ENCODE measurements around the gene WDR27.

- TF ChIP-seq, protein P1, sequence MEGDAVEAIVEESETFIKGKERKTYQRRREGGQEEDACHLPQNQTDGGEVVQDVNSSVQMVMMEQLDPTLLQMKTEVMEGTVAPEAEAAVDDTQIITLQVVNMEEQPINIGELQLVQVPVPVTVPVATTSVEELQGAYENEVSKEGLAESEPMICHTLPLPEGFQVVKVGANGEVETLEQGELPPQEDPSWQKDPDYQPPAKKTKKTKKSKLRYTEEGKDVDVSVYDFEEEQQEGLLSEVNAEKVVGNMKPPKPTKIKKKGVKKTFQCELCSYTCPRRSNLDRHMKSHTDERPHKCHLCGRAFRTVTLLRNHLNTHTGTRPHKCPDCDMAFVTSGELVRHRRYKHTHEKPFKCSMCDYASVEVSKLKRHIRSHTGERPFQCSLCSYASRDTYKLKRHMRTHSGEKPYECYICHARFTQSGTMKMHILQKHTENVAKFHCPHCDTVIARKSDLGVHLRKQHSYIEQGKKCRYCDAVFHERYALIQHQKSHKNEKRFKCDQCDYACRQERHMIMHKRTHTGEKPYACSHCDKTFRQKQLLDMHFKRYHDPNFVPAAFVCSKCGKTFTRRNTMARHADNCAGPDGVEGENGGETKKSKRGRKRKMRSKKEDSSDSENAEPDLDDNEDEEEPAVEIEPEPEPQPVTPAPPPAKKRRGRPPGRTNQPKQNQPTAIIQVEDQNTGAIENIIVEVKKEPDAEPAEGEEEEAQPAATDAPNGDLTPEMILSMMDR (IDR thresholded peaks at IDR 0.05; ENCODE audit: borderline replicate concordance, extremely low read depth, low read length, poor library complexity, severe bottlenecking) = no peak
- no peak for TF ChIP-seq EZH2 (IDR thresholded peaks at IDR 0.05; ENCODE audit: borderline replicate concordance, low read depth, low read length, severe bottlenecking)
Measured at GRCh38 chr6:169677096-169677495, 24.7 kb downstream of the WDR27 start.

Measured in DND-41 (cell line).